HL-60/S4 treated with retinoic acid at 250 ng/mL for 4 days and 3 days (cell line): ENCODE measurements around the gene SPRED1.
"Not testable (repeated sequence)": the region's sequence is repeated elsewhere in the genome, so short reads cannot be mapped to it uniquely, and the experiment has no call there.

Experiments
- in situ Hi-C: fragments of 300-500 bp; cut with MboI; formaldehyde crosslinking; loops from 2 replicates; pipeline ENCODE4 v1.7.0; 2022; ENCODE audit warnings: low sequenced_read_pairs

Gene SPRED1

GRCh38 chr15:38275959-38276358 lies 23.3 kb downstream of the SPRED1 start:
- in situ Hi-C loops, result no loop called here

GRCh38 chr15:38277281-38277680 lies 24.6 kb downstream of the SPRED1 start:
- in situ Hi-C loops, result not testable (repeated sequence)

- in situ Hi-C loops, result no loop called here
These were observed 28.4 kb downstream of the SPRED1 start for GRCh38 chr15:38281031-38281430.

- in situ Hi-C loops, result no loop called here
These were observed 30.4 kb downstream of the SPRED1 start for GRCh38 chr15:38283010-38283409.

GRCh38 chr15:38285456-38285855 lies 32.8 kb downstream of the SPRED1 start:
- in situ Hi-C loops, result no loop called here

GRCh38 chr15:38294126-38294525 lies 41.5 kb downstream of the SPRED1 start:
- in situ Hi-C loops, result no loop called here

- in situ Hi-C loops, result no loop called here
These were observed 45.2 kb downstream of the SPRED1 start for GRCh38 chr15:38297623-38298388.

GRCh38 chr15:38299216-38299615 lies 46.6 kb downstream of the SPRED1 start:
- in situ Hi-C loops, result no loop called here

- in situ Hi-C loops, result no loop called here
These were observed 47.8 kb downstream of the SPRED1 start for GRCh38 chr15:38300395-38300794.

GRCh38 chr15:38304481-38304880 lies 51.8 kb downstream of the SPRED1 start:
- in situ Hi-C loops, result no loop called here

- in situ Hi-C loops, result no loop called here
These were observed 54.6 kb downstream of the SPRED1 start for GRCh38 chr15:38307251-38307650.

GRCh38 chr15:38307861-38308641 lies 55.4 kb downstream of the SPRED1 start:
- in situ Hi-C loops, result no loop called here

GRCh38 chr15:38308797-38309196 lies 56.2 kb downstream of the SPRED1 start:
- in situ Hi-C loops, result no loop called here

- in situ Hi-C loops, result no loop called here
These were observed 59.6 kb downstream of the SPRED1 start for GRCh38 chr15:38312190-38312589.

- in situ Hi-C loops, result no loop called here
These were observed 63.7 kb downstream of the SPRED1 start for GRCh38 chr15:38316311-38316710.

GRCh38 chr15:38320181-38320580 lies 67.5 kb downstream of the SPRED1 start:
- in situ Hi-C loops, result no loop called here

GRCh38 chr15:38320866-38321265 lies 68.2 kb downstream of the SPRED1 start:
- in situ Hi-C loops, result no loop called here

GRCh38 chr15:38323895-38324294 lies 71.3 kb downstream of the SPRED1 start:
- in situ Hi-C loops, result no loop called here

GRCh38 chr15:38324939-38325647 lies 72.5 kb downstream of the SPRED1 start:
- in situ Hi-C loops, result no loop called here

- in situ Hi-C loops, result no loop called here
These were observed 73.0 kb downstream of the SPRED1 start for GRCh38 chr15:38325648-38325990.

GRCh38 chr15:38332711-38333110 lies 80.1 kb downstream of the SPRED1 start:
- in situ Hi-C loops, result no loop called here

- in situ Hi-C loops, result no loop called here
These were observed 82.5 kb downstream of the SPRED1 start for GRCh38 chr15:38335116-38335515.
